Muscle of leg (tissue), 11 donors: ENCODE data around the gene ABR. TPM values are rescaled to one million over a fixed set of nuclear protein-coding genes. Genes with fewer than 3 reads are reported as not detected.
"Not testable (repeated sequence)": the region's sequence is repeated elsewhere in the genome, so short reads cannot be mapped to it uniquely, and the experiment has no call there.

Source experiments
- DNase-seq: peaks from one replicate; pipeline ENCODE4 v3.0.0; 2013
- H3K27ac ChIP-seq: one replicate; pipeline ENCODE4 v1.5.1; 2013; ENCODE audit warnings: mild to moderate bottlenecking, low read length, control low read depth
- H3K27me3 ChIP-seq: one replicate; pipeline ENCODE4 v1.6.1; 2013; ENCODE audit warnings: low read length; ENCODE audit not compliant: control insufficient read depth, insufficient read depth
- H3K36me3 ChIP-seq: one replicate; pipeline ENCODE4 v1.6.1; 2013; ENCODE audit warnings: low read length; ENCODE audit not compliant: control insufficient read depth, insufficient read depth
- H3K4me1 ChIP-seq: one replicate; pipeline ENCODE4 v1.6.1; 2013; ENCODE audit warnings: low read length; ENCODE audit not compliant: control insufficient read depth, insufficient read depth
- H3K4me3 ChIP-seq: one replicate; pipeline ENCODE4 v1.5.1; 2013; ENCODE audit warnings: low read length, control low read depth
- H3K9me3 ChIP-seq: replicated peaks from 2 replicates; pipeline ENCODE4 v1.6.1; 2013; ENCODE audit warnings: low read depth, low read length; ENCODE audit not compliant: control insufficient read depth
- WGBS: methylation state at CpG from one replicate; pipeline ENCODE4 v1.1.5; 2013; ENCODE audit warnings: missing lambda C conversion rate; ENCODE audit not compliant: insufficient coverage; 5-methylcytosine and 5-hydroxymethylcytosine counted together
- polyA plus RNA-seq, 8 donors: library from polyadenylated mRNA; unstranded; fragments of 120-200 nt; gene quantifications; one replicate each; pipeline versions ENCODE4 v1.2.1 to v1.2.3, GENCODE V29; 2013; ENCODE audit warnings: inconsistent platforms in 1 of 8, low replicate concordance in 1 of 8; ENCODE audit not compliant: insufficient read length in 8 of 8, insufficient read depth in 1 of 8
- total RNA-seq: library from RNA; stranded (reverse); fragments of 120-200 nt; gene quantifications from one replicate; pipeline ENCODE4 v1.2.4, GENCODE V29; 2013

Gene ABR
- total and polyA plus RNA-seq, 9 donors, result 21.4 to 58.3 (median 40.1) TPM

DNA sequence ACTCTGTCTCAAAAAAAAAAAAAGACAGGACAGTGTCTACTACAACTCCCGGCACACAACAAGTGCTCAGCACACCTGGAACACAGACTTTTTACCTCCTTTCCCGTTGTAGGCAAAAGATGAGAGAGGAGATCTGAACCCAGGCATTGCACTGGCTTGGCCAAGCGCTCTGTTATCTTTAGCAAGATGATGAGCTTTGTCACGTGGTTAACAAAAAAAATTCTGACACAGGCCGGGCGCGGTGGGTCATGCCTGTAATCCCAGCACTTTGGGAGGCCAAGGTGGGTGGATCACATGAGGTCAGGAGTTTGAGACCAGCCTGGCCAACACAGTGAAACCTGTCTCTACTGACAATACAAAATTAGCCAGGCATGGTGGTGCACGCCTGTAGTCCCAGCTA is 27.2 kb downstream of the ABR start:
- not testable (repeated sequence) for H3K9me3 ChIP-seq, H3K27ac ChIP-seq, H3K27me3 ChIP-seq, DNase-seq, H3K4me3 ChIP-seq, H3K4me1 ChIP-seq, H3K36me3 ChIP-seq
- 94% methylated on average over 7 of the region's 8 CpGs for WGBS

DNA sequence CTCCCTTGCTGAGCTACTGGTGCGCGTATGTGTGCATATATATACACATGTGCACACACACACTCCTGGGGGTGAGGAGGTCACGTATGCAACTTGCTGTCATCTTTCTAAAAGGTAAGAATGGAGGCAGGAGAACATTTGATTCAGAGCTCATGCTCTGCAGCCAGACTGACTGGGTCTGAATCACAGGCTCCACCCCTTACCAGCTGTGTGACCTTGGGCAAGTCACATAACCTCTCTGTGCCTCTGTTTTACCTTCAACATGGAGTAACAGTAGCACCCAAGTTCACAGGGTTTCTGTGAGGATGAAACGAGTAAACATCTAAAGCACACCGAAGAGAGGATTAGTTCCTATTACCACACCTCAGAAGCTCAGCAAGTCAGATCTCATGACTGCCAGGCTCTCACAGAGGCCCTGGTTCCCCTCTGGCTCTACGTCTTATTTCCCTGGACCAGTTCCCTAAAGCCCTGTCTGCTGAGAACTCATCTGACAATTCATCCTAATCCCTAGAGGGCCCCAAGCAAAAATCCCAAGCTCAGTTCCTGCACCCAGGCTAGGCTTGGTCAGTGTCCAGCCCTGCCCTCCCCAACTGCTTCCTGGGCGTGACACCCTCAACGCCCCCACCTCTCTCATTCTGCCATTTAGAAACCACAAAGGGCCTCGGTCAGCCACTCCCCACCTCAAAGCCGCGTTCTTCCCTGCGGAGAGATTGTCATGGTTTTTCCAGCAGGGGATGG is 28.7 kb downstream of the ABR start:
- H3K36me3 ChIP-seq, result no peaks in the 10 kb centered on the region
- no peak overlapping the region for H3K4me3 ChIP-seq
- H3K27me3 ChIP-seq, result no peaks in the 10 kb centered on the region
- DNase-seq, result peak; percentile 37
- no peaks in the 10 kb centered on the region for H3K4me1 ChIP-seq
- no peaks in the 10 kb centered on the region for H3K9me3 ChIP-seq
- H3K27ac ChIP-seq, result no peak overlapping the region
- WGBS, result 69% methylated on average over 4 of the region's 12 CpGs

DNA sequence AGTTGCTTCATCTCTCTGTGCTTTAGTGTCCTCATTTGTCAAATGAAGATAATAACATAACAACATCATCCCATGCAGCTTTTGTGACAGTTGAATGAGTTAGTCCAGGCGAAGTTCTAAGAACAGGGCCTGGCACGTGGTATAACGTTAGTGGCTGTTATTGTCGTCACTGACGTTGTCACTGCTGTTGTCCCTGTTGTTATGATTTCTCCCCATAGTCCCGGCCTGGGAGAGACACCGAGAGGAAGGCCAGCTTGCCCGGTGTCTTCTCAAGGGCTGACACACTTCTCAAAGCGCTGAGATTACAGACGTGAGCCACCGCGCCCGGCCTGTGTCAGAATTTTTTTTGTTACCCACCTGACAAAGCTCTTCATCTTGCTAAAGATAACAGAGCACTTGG is 29.9 kb downstream of the ABR start:
- no peak for DNase-seq
- WGBS, result 84% methylated on average over 10 of the region's 13 CpGs
- no peak overlapping the region for H3K4me3 ChIP-seq
- no peaks in the 10 kb centered on the region for H3K9me3 ChIP-seq
- H3K36me3 ChIP-seq, result no peaks in the 10 kb centered on the region
- H3K27ac ChIP-seq, result no peak overlapping the region
- no peaks in the 10 kb centered on the region for H3K4me1 ChIP-seq
- H3K27me3 ChIP-seq, result no peaks in the 10 kb centered on the region

DNA sequence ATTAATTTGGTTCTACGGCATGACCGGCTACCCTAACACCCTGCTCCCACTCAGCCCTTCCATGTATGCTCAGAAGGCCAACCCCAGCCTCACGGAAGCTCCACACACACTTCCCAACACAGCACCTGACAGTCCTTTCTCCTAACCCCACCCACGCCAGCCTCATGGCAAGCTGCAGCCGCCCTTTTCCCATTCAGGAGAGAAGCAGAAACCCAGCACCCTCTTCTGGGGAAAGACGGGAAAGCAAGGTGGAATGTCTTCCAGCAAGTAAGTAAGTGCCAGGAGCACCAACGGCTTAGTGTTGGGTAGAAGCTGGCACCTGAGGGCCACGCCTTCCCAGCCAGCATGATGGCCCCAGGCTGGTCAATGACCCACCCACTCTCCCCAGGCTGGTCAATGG is 32.1 kb downstream of the ABR start:
- no peak overlapping the region for H3K4me3 ChIP-seq
- 55% methylated on average over 5 of the region's 8 CpGs for WGBS
- DNase-seq, result no peak

DNA sequence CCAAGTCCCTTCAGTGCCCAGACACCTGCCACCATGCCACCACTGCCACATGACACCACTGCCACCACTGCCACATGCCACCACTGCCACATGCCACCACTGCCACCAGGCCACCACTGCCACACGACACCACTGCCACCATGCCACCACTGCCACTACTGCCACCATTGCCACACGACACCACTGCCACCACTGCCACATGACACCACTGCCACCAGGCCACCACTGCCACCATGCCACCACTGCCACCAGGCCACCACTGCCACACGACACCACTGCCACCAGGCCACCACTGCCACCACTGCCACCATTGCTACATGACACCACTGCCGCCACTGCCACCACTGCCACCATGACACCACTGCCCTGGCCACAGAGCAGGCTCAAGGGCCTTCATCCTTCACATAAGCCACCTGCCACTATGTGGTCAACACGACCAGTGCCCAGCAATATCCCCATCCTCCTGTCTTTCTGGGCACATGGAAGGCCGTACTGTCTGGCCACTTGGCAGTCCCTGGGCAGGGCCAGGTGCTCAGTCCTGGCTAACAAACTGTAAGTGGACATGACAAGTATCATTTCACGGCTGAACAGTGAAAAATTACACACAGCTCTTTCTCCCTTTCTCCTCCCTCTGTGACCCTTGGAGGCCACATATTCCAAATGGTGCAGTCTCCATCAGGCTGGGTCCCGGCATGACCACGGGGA is 33.1 kb downstream of the ABR start:
- H3K27me3 ChIP-seq, result peaks cover 2% of the 10 kb centered on the region
- H3K4me1 ChIP-seq, result peaks cover 17% of the 10 kb centered on the region
- whole genome bisulfite sequencing, result 88% methylated on average over 4 of the region's 9 CpGs
- H3K36me3 ChIP-seq, result no peaks in the 10 kb centered on the region
- H3K9me3 ChIP-seq, result no peaks in the 10 kb centered on the region
- H3K27ac ChIP-seq, result no peak overlapping the region
- H3K4me3 ChIP-seq, result no peak overlapping the region
- no peak for DNase-seq

More for the DNA sequence above, 32.1 kb downstream of the ABR start:
- H3K4me1 ChIP-seq, result peaks cover 14% of the 10 kb centered on the region
- H3K36me3 ChIP-seq, result no peaks in the 10 kb centered on the region
- H3K27me3 ChIP-seq, result peaks cover 2% of the 10 kb centered on the region
- H3K9me3 ChIP-seq, result no peaks in the 10 kb centered on the region
- H3K27ac ChIP-seq, result no peak overlapping the region

DNA sequence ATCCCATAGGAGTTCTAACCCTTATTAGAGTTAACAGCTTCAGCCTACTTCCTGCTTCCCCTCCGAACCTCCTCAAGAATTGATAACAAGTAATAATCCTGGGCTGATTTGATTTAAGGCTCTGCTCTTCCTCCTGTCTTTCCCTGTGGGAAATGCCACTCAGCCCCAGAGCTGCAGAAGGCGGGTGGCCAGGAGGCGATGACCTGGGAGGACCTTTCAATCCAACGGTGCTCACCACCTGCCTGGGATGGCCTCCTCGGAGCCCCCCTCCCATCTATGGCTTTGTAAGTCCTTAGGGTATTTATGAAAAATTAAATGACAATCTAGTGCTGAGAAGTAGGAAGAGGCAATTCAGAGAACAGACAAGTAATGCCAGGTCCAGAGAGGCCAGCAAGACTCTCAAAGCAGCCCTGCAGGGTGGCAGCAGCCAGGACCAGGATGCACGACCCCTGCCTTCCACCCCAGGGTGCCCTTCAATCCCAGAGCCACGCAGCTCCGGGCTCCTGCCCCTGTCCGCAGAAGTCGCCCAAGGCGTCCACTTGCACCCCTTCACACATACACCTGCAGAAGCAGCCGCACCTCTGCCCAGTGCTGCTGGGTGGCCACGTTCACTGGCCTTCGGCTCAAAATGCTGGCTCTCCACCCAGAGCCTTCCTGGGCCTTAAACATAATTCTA is 34.3 kb downstream of the ABR start:
- WGBS, result 90% methylated on average over 9 of the region's 14 CpGs
- no peak overlapping the region for H3K4me3 ChIP-seq
- no peak overlapping the region for H3K27ac ChIP-seq

DNA sequence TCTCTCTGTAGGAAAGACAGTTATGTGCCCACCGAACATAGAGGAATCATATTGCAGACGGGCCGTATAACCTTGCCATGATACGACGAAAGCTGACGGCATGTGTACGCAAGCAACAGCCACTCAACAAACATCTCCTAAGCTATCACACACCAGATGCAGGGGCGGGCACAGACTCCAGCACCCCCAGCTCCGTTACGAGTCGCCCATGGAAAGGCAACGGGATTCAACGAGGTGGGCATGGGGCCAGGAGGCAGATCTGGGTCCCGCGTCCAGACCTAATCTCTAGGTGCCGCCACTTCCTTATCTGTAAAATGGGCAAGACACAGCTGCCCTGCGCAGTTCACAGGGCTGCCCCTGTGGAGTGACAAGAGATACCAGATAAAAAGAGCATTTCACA is 35.6 kb downstream of the ABR start:
- Histone ChIP-seq H3K27ac (no peak overlapping the region), H3K9me3 (no peaks in the 10 kb centered on the region), H3K4me1 (peaks cover 17% of the 10 kb centered on the region), H3K4me3 (no peak overlapping the region), H3K36me3 (no peaks in the 10 kb centered on the region), H3K27me3 (peaks cover 4% of the 10 kb centered on the region)
- 63% methylated on average over 16 of the region's 17 CpGs for WGBS
- DNase-seq, result no peak

More for the DNA sequence above, 34.3 kb downstream of the ABR start:
- peaks cover 17% of the 10 kb centered on the region for H3K4me1 ChIP-seq
- peaks cover 2% of the 10 kb centered on the region for H3K27me3 ChIP-seq
- no peaks in the 10 kb centered on the region for H3K9me3 ChIP-seq
- DNase-seq, result no peak
- H3K36me3 ChIP-seq, result no peaks in the 10 kb centered on the region

DNA sequence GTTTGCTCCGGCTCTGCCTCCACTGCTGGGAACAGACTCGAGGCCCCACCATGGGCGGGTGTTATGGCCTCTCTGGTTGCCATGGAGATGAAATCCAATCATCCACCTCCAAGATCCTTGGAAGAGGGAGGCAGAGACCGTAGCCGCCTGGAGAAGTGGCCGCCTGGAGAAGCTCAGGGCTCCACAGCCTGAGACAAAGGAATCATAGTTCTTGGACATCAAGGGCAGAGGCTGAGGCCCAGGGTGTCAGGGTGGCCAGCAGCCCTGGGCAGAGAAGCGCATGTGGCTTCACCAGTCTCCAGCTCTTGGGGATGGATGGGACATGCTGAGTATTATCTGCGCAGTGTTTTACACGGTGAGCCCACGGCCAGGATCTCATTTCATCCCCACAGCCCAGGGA is 36.2 kb downstream of the ABR start:
- H3K9me3 ChIP-seq, result no peaks in the 10 kb centered on the region
- H3K36me3 ChIP-seq, result no peaks in the 10 kb centered on the region
- peaks cover 4% of the 10 kb centered on the region for H3K27me3 ChIP-seq
- no peak overlapping the region for H3K4me3 ChIP-seq
- H3K27ac ChIP-seq, result no peak overlapping the region
- peak; percentile 95 for DNase-seq
- 5% methylated on average over 4 of the region's 10 CpGs for WGBS
- H3K4me1 ChIP-seq, result peaks cover 17% of the 10 kb centered on the region

DNA sequence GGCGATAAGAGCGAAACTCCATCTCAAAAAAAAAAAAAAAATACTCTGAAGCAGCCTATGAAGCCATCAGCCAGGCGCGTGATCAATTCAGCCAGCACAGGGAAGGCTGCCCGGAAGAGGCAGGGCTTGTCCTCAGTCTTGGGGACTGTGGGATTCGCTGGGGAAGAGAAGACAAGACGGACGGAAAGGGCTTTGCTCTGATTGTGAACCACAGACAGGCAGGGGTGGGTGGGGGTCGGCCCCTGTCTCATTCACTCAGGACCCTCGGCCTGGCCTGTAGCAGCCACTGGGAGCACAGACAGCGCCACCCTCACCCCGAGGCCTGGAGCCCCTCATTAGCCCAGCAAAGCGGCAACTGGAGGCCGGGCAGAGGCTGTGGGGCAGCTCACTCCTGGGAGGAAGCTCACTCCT is 37.2 kb downstream of the ABR start:
- Histone ChIP-seq H3K9me3 (no peaks in the 10 kb centered on the region), H3K27ac (no peak overlapping the region), H3K4me3 (no peak overlapping the region), H3K36me3 (no peaks in the 10 kb centered on the region), H3K27me3 (peaks cover 6% of the 10 kb centered on the region), H3K4me1 (peaks cover 17% of the 10 kb centered on the region)
- DNase-seq, result peak; percentile 89
- WGBS, result 64% methylated on average over 10 of the region's 14 CpGs

DNA sequence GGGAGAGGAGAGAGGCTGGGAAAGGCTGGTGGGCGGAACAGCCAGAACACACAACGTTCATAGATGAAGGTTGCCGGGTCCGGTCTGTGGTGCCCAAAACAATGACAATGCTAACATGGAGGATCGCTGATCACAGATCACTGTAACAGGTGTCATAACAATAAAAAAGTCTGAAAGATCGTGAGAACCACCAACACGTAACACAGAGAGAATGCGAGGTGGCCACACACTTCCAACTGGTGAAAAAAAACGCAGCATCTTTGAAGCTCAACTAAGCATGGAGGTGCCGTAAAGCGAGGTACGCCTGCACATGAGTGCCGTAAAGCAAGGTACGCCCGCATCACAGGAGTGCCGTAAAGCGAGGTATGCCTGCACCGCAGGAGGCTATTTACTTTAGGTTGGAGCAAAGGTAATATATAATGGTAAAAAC is 42.3 kb downstream of the ABR start:
- Histone ChIP-seq H3K27me3 (peaks cover 9% of the 10 kb centered on the region), H3K36me3 (no peaks in the 10 kb centered on the region), H3K4me3 (no peak overlapping the region), H3K9me3 (no peaks in the 10 kb centered on the region), H3K4me1 (peaks cover 15% of the 10 kb centered on the region), H3K27ac (no peak overlapping the region)
- 77% methylated on average over 12 of the region's 18 CpGs for WGBS
- no peak for DNase-seq
